ENCODE data around the gene ZNF471.

The ZNF471 gene

DNA sequence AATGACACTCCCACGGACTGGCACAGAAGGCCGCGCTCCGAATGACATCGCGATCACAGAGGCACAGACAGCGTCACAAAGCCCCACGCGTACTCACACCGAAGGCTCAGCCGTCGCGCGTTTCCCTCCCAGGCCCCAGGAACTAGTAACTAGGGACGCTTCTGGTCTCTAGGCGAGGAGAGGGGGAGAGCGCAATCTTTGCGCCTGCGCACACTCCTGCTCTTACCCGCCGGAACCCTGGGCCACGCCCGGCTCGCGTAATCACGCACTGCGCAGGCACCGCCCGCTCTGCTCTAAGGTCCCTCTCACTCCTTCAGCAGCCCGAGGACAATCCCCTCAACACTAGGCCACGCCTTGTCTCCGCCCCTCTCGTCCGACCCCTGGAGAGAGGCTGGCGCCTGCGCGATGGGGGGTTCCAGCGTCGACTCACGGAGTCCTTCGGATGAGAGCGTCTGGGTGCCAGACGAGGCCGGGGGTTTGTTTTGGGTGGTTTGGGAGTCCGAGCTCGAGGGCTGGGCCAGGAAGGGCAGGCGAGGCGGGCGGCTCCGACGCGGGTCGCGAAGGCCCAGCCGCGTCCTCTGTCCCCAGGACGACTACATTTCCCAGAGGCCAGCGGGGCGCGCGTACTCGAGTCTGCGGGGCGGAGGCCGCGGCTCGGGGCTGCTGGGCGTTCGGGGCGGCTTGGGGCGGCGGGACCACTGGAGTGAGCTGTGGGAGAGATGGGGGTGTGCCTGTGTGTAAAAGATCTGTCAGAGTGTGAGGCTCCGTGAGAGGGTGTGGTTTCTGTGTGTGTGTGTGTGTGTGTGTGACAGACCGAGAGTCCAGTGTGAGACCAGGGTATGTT lies at the start of gene ZNF471:
Gene ZNF471, plus strand, starts transcription at position 410 of the 844 bp plus-strand sequence. CDS start 3,717 bp downstream, outside the sequence.
- peak; percentile 95 for DNase-seq

DNA sequence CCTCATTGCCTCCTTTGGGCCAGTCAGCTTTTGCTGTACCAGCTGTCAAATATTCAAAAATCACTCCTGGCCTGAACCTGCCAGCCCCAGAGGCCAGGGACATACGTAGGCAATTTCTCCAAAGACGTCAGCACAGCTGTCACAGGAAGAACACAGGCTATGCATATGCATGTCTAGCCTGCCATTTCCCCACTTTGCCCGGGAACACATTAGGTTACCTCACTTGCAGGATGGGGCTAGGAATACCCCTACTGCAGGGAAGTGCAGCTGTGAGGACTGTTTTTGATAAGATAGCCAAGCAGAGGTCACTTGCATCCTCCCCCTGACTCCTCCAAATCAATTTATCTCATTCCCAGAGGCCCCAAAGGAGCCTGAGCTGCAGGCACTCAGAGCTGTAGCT lies 33.3 kb upstream of the ZNF471 start:
- no peak for DNase-seq

DNA sequence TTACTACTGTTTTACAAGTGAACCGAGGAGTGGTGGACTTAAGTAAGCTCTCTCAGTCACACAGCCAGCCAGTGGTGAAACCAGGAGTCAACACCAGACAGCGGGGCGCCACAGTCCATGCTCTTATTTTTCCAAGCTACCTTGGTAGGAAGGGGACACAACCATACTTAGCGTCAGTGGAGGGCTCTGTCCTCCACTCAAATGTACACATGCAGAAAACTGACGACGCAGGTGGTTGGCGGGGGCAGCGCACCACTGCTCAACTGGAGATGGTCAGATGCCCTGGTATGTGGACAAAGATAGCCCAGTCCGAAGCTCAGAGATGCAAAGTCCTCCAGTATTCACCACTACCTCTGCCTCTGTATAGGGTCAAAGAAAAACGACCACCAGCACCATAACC lies 31.6 kb upstream of the ZNF471 start:
- DNase-seq = no peak

DNA sequence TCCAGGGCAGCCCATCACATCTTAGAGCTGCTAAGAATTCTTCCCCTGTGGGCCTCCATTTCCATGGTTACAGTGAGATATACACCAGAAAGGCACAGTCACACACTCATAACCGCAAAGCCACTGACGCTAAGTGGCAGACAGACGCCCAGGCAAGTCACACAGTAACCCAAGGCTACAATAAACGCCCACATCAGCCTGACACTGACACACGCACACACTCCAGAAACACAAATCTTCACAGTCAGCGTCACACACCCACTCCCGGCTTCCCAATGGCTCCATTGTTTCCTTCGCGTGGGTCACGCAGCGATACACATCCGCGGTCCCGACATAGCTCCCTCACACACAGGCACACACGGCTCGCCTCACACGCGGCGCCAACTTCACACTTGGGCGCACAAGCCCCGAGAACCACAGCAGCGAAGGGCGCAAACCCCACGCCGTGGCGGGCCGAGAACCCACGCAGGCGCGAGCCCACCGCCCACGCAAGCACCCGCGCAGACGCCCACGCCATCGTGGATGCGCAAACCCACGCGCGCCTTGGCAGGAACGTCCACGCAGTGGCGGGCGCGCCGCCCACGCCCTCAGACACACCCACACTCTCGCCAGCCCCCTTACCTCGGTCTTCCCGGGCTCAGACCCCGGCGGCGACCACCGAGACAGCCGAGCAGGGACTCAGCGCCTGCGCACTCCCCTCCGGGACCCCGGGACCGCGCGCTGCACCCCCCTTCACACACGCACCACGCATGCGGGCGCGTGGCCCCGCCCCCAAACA lies 30.8 kb upstream of the ZNF471 start, which contains the start of gene ZNF667:
Gene ZNF667, minus strand, starts transcription at position 695 of the 778 bp plus-strand sequence. CDS start 14,975 bp downstream, outside the sequence.
- DNase-seq = no peak

DNA sequence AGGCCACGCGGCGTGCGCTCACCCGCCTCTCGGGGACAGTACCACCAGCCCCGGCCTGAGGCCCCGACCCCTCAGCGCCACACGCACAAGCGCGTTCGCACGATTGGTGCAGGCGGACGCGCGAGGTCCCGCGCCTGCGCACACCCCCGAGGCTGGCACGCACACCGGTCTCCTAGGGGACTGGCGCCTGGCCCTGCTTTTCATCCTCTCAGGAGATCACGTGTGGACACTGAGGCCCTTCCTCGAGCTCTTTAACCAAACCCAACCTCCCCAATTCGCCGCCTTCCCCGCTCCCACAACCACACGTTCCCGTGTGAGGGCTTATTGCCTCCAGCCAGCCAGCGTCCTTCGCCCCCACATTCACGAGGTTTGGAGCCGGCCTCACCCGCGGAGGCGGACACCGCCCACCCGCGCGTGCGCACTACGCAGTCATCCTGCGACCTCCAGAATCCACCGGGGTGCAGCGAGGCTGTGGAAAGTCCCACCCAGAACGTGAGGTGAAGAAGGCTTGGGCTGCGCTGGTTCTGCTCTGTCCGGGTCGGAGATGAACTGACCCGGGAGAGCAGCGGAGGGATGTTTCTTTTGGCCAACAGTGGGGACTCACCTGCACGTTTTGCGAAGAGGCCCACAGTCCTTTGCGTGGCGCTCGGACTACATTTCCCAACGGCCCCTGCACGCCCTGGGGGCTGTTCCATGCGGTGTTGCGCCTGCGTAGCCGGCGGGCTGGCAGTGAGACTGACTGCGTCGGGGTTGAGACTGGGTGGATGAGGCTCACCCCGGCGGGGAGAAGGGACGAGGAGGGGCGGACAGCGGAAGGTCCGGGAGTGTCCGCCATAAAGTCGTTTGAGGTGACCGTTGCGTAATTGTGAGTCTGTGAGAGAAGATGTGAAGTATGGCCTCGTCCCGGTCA lies 30.0 kb upstream of the ZNF471 start:
- DNase-seq = peak; percentile 47

DNA sequence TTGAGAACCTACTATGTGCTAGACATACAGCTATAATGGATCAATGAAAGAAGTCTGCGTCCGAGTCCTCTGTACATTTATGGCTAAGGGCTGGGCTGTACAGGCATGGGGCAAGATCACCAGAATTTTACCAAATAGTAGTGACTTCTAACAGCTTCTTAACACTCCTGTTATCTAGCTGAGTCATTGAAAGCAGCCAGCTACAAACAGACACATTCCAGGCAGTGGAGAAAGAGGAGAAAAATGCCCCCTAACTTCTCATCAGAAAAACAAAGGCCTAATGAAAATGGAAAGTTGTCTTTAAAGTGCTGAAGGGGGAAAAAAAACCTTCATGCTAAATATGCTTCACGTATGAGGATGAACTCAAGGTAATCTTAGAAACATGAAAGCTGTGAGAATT lies 16.3 kb upstream of the ZNF471 start:
- no peak for DNase-seq

DNA sequence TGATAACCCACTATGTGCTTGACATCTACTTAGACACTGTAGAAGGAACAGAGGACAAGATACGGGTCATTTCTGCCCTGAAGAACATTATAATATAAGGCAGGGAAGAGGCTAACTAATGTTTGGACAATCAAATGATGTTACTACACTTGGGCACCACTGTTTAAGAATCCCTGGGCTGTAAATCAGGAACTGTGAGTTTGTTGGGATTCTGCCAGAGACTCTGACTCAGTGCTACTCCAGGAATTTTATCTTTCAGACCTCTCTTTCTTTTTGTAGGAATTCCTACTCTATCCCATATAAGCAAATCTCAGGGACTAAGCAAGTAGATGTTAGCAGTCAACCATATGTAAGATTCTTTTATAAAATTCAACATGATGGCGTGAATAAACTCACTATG lies 3.1 kb upstream of the ZNF471 start:
- DNase-seq = no peak

DNA sequence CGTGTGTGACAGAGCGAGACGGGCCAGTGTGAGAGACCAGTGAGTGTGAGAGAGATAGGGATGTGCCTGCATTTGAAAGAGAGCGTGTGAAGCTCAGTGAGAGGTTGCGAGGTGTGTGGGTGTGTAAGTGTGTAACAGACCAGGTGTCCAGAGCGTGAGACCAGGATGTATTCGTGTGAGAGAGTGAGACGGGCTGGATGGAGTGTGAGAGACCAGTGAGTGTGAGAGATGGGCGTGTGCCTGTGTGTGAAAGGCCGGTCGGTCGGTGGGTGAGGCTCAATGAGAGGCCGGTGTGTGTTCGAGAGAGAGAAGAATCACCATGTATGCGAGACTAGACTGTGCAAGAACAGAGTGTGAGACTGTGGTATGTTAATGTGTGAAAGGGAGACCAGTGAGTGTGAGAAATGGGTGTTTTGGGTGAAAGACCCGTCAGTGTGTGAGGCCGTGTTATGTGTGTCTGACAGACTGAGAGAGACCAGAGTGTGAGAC lies 679 bp downstream of the ZNF471 start:
- DNase-seq = no peak

DNA sequence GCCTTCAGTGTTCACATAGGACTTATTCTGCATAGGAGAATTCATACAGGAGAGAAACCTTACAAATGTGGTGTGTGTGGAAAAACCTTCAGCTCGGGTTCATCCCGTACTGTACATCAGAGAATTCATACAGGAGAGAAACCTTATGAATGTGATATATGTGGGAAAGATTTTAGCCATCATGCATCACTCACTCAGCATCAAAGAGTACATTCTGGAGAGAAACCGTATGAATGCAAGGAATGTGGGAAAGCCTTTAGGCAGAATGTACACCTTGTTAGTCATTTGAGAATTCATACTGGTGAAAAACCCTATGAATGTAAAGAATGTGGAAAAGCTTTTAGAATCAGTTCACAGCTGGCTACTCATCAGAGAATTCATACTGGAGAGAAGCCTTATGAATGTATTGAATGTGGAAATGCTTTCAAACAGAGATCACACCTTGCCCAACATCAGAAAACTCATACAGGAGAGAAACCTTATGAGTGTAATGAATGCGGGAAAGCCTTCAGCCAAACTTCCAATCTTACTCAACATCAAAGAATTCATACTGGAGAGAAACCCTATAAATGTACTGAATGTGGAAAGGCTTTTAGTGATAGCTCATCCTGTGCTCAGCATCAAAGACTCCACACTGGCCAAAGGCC lies 17.7 kb downstream of the ZNF471 start:
- no peak for DNase-seq

DNA sequence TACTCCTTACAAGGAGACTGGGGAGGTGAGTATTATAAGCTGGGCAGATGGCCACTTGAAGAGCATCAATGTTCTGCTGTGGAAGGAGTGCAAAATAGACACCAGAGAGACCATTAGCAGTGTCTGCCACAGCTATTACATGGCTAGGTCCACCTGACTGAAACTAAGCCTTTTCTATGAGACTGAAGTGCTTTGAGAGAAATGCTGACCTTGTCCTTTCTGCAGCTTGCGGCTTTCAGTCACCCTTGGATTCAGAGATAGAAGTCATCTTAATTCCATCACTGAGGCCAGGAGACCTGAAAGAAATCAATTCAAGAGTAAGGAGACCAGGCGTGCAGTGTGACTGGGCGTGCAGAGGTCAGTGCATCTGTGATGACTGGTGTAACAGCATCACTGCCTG lies 29.8 kb downstream of the ZNF471 start:
- no peak for DNase-seq

DNA sequence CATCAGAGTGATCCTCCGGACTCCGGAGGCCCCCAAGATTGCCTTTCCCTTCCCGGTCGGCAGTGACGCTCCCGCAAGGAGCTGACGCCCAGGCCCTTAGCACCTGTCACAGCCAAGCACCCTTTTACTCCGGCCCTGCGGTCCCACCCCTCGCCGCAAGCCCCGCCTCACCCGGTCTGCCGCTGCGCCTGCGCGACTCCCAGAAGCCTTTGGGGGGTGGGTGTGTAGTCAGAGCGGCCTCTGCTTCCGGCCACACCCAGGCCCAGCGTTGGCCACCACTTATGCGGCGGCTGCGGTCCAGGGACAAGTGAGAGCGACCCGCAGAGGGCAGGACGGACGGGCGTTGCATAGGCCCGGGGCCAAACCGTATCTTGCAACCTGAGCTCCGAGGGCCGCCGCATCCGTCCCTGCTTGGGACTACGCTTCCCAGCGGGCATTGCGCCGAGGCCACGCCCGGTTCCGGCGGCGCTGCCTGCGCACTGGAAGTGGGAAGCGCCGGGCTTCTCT lies 30.7 kb downstream of the ZNF471 start:
- DNase-seq = peak; percentile 79

DNA sequence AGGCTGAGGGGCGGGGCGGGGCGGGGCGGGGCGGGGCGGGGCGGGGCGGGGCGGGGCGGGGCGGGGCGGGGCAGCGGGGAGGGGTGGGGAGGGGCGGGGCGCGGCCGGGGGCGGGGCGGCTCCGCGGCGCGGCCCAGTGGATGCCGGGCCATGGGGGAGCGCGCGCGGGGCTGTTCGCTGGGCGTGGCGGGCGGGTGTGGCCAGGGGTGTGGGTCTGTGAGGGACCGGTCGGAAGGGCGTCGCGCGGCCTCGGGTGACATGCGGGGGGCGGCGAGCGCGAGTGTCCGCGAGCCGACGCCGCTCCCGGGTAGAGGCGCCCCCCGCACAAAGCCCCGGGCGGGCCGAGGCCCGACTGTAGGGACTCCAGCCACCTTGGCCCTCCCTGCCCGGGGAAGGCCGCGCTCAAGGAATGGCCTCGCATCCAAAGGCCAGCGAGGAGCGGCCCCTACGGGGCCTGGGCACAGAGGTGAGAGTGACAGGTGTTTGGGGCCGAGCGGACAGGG lies 31.2 kb downstream of the ZNF471 start, which contains the start of gene ZFP28:
Gene ZFP28, plus strand, starts transcription at position 188 of the 503 bp plus-strand sequence. Its CDS starts 71 bp downstream, at position 259.
- DNase-seq = peak; percentile 54

DNA sequence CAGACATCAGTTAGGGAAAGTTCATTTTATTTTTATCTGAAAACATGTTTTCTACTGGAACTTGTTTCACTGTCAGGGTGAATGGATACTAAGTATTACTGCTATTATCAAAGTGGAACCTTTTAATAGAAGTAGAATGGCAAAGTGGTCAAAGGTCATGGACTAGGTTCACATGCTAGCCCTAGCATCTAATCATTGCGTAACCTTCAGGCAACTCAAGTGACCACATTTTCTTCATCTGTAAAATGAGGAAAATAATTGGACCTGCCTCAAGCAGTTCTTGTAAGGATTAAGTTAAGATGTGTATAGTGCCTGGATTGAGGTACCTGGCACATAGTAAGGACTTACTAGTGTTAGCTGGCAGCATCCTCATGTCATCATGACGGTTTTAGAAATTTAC lies 36.1 kb downstream of the ZNF471 start:
- DNase-seq = no peak

DNA sequence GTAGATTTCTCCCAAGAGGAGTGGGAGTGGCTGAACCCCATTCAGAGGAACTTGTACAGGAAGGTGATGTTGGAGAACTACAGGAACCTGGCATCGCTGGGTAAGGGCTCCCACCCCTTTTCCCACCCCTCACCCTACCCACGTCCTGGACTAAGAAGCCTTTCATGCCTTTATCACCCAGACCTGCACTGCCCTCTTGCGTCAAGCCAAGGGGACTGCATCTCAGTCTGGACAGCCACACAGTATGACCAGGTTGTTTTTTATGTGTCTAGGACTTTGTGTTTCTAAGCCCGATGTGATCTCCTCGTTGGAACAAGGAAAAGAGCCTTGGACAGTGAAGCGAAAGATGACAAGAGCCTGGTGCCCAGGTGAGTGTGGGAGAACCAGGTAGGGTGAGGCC lies 39.9 kb downstream of the ZNF471 start:
- DNase-seq = no peak

DNA sequence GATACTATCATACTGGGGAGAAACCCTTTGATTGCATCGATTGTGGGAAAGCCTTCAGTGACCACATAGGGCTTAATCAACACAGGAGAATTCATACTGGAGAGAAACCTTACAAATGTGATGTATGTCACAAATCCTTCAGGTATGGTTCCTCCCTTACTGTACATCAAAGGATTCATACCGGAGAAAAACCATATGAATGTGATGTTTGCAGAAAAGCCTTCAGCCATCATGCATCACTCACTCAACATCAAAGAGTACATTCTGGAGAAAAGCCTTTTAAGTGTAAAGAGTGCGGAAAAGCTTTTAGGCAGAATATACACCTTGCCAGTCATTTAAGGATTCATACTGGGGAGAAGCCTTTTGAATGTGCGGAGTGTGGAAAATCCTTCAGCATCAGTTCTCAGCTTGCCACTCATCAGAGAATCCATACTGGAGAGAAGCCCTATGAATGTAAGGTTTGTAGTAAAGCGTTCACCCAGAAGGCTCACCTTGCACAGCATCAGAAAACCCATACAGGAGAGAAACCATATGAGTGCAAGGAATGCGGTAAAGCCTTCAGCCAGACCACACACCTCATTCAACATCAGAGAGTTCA lies 46.7 kb downstream of the ZNF471 start:
- DNase-seq = no peak

DNA sequence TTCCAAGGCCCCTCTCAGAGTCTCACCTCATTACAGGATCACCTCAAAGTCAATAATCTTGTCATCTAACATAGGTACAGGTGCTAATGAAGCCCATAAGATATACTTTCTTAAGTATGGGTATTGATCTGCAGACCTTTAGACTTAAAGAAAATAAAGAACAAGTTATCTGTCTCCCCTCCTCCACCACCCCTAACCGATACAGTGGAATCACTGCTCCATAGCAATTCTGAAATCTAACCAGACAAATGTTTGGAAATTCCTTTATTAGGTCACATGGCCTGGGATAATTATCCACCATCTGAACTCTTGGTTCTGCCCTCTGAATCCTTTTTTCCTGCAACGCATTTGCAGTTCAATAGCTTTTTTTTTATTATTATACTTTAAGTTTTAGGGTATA lies 55.1 kb downstream of the ZNF471 start:
- DNase-seq = no peak

DNA sequence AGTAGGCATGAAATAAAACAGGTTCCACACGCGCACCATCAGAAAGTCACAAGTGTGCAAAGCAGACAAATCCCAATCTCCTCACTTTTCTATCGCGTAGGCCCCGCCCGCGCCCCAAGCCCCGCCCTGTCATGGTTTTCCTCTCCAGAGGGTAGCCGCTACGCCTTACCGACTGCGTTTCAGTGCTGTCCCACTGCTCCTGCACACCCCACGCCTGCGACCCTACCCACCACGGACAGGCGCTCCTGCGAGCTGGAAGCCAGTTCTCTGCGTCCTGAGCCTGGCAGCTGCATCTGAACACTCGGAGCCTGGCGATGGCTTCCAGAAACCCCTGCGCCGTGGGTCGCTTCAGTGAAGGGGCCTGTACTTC lies 59.2 kb downstream of the ZNF471 start:
- DNase-seq = peak; percentile 13

DNA sequence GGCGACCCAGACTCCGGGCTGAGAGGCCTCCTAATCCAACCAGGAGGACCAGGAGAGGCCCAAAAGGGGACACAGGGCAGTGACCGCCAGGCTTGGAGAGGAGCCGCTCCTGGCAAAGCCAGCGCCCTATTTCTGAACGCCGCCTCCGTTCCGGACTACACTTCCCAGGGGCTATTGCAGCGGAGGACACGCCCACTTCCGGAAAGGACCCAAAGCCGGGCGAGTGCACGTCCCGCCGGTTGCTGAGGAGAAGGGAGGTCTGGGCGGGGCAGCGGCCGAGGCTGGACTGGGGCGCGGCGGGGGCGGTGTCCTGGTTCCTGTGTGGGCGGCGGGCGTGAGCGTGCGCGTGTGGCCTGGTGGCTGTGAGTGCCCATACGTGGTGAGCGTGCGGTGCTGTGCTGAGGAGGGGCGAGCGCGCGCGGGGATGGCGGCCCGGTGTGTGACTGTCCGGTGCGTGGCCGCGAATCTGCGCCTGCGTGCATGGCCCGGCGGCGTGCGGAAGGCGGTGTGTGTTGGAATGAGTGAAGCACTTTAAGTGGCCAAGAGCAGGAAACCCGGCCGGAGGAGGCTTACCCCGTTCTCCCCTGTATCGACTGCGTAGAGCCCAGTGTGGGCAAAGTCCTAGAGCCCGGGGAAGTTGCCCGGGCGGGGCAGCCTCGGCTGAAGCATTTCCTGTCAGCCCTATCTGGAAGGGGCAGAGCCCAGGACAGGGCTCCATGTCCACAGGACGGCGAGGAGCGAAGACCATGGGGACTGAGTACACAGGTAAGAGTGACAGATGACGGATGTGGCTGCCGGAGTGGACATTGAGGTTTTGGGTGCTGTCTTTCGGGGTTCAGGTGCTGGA lies 59.8 kb downstream of the ZNF471 start, which contains the start of gene ZNF470:
Gene ZNF470, plus strand, starts transcription at position 195 of the 847 bp plus-strand sequence. CDS start 2,844 bp downstream, outside the sequence.
- peak; percentile 84 for DNase-seq

DNA sequence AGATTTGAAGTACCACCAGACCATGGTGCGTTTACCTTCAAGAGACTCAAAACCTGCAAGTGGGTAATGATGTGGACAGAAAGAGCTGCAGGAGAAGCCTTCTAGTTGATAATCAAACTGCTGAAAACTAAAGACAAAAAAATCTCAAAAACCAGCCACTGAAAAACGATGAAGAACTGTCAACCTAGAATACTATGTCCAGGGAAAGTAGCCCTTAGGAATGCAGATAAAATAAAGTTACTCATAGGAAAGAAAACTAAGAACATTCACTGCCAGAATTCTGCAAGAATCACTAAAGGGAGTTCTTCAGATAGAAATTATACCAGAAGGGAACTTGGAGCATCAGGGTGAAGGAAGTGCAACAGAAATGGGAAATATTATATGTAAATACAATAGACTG lies 64.9 kb downstream of the ZNF471 start:
- DNase-seq = no peak

DNA sequence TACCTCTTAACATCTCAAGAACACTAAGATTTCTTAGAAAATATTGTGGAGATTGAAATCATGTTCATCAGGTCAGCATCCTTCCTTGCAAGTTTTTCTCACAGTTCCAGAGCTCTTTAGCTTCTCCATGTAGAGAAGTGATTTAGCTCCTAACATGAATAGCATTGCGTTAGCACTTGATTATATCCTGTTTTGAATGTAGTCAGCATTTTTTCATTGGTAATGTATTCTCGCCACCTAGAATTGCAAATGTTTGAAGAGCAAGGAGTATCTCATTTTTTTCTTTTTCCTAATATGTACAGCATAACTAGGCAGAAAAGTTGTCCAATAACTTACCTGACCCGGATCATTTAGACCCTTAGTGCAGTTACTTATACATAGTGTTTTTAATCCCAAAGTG lies 66.3 kb downstream of the ZNF471 start:
- DNase-seq = no peak

Data from DMS 273 treated with DMSO at 0.1 percent for 48 hours (cell line).